HG02763 (cell line): ENCODE results near the gene DIPK1C.
"Not testable (repeated sequence)": the region's sequence is repeated elsewhere in the genome, so short reads cannot be mapped to it uniquely, and the experiment has no call there.

Source experiments
- ATAC-seq: cut with Tn5 transposase; IDR thresholded peaks from one replicate; pipeline ENCODE4 v1.9.1; 2021; ENCODE audit warnings: mild to moderate bottlenecking, moderate library complexity; ENCODE audit not compliant: unreplicated experiment

The DIPK1C gene

GRCh38 chr18:74457043-74457724, at the start of gene DIPK1C:
Gene DIPK1C (minus strand): TSS chr18:74457308. CDS start chr18:74457259, 49 bp downstream.
- ATAC-seq = no peak

GRCh38 chr18:74506448-74507084, 49.5 kb upstream of the DIPK1C start:
- no peak for ATAC-seq

- ATAC-seq = no peak
Observed at GRCh38 chr18:74505776-74506175, 48.7 kb upstream of the DIPK1C start.

GRCh38 chr18:74503137-74503536, 46.0 kb upstream of the DIPK1C start:
- no peak for ATAC-seq

- ATAC-seq = no peak
Observed at GRCh38 chr18:74501386-74501785, 44.3 kb upstream of the DIPK1C start.

- ATAC-seq = not testable (repeated sequence)
Observed at GRCh38 chr18:74500774-74501173, 43.7 kb upstream of the DIPK1C start.

- ATAC-seq = no peak
Observed at GRCh38 chr18:74500372-74500771, 43.3 kb upstream of the DIPK1C start.

GRCh38 chr18:74499633-74500032, 42.5 kb upstream of the DIPK1C start:
- ATAC-seq = peak; percentile 45

GRCh38 chr18:74498712-74499627, 41.9 kb upstream of the DIPK1C start:
- ATAC-seq = peak; percentile 39

- no peak for ATAC-seq
Observed at GRCh38 chr18:74497778-74498177, 40.7 kb upstream of the DIPK1C start.

GRCh38 chr18:74497324-74497676, 40.2 kb upstream of the DIPK1C start:
- ATAC-seq = no peak

GRCh38 chr18:74496508-74497323, 39.6 kb upstream of the DIPK1C start:
- peak; percentile 18 for ATAC-seq

- ATAC-seq = peak; percentile 75
Observed at GRCh38 chr18:74495581-74496507, 38.7 kb upstream of the DIPK1C start, which contains the start of gene CNDP2. Gene CNDP2 (plus strand): TSS chr18:74496363. CDS start chr18:74499974, 3,611 bp downstream.

GRCh38 chr18:74494514-74494913, 37.4 kb upstream of the DIPK1C start:
- no peak for ATAC-seq

- no peak for ATAC-seq
Observed at GRCh38 chr18:74493689-74494088, 36.6 kb upstream of the DIPK1C start.

GRCh38 chr18:74492259-74492658, 35.2 kb upstream of the DIPK1C start:
- no peak for ATAC-seq

- no peak for ATAC-seq
Observed at GRCh38 chr18:74489676-74490075, 32.6 kb upstream of the DIPK1C start.

GRCh38 chr18:74488864-74489263, 31.8 kb upstream of the DIPK1C start:
- no peak for ATAC-seq

- no peak for ATAC-seq
Observed at GRCh38 chr18:74488354-74488753, 31.2 kb upstream of the DIPK1C start.
